Measurements from ENCODE around the gene NDUFAF8.

Gene NDUFAF8

DNA sequence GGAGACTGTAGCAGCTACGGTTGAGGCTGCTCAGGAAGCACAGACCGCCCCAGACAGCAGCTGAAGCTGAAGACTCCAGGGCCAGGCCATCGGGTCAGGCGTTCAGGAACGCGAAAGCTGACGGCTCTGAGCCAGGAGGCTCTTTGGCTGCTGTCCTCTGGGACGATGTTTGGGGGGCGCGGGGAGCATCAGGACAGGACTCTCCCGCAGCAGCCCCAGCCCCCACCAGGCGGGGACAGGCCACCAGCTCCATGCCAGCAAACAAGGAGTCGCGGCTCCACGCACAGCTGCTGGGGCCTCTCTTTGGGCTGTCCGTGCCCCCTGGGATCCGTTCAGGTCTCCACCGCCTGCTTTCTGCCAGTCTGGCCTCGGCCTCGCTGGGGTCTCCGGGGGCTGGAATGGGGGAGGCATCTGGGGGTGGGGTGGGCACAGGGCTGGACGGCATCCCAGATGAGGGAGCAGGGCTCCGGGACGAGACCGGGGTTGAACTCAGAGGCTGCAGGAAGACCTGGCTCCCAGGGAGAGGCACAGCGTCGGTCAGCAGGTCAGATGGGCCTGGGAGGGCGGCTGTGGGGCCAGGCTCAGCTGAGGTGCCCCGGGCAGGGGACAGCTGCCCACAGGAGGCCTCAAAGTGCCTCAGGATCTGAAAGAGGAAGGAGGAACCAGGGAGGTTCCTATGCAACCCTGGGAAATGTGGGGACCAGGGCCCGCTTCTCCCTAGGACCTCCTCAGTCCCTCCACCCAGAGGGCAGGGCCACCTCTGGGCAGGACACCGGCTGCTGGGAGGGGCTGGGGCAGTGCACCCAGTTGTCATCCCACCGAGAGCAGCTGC, 10.1 kb upstream of the NDUFAF8 start:
- in situ Hi-C loops (cut with MboI; ENCODE audit: low pct_unique_long_range_greater_than_20kb, low sequenced_read_pairs, unreplicated experiment): no loop called here
- TF ChIP-seq, protein P1, sequence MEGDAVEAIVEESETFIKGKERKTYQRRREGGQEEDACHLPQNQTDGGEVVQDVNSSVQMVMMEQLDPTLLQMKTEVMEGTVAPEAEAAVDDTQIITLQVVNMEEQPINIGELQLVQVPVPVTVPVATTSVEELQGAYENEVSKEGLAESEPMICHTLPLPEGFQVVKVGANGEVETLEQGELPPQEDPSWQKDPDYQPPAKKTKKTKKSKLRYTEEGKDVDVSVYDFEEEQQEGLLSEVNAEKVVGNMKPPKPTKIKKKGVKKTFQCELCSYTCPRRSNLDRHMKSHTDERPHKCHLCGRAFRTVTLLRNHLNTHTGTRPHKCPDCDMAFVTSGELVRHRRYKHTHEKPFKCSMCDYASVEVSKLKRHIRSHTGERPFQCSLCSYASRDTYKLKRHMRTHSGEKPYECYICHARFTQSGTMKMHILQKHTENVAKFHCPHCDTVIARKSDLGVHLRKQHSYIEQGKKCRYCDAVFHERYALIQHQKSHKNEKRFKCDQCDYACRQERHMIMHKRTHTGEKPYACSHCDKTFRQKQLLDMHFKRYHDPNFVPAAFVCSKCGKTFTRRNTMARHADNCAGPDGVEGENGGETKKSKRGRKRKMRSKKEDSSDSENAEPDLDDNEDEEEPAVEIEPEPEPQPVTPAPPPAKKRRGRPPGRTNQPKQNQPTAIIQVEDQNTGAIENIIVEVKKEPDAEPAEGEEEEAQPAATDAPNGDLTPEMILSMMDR (IDR thresholded peaks at IDR 0.05; ENCODE audit: extremely low read depth, insufficient read depth, missing control alignments): no peak
- no peak for DNase-seq (ENCODE audit: low spot score)

DNA sequence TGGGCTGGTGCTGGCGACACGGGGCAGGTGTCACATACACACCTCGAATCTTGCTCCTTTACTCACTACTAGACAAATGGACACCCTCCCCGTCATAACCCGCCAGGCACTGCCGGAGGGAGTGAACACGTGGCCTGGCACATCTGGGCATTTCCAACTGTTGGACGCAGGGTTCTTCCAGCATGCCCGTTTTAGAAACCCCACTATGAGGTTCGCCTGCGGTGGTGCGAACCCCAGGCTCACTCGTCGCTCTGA, 9.5 kb upstream of the NDUFAF8 start:
- no peak for DNase-seq (ENCODE audit: low spot score)
- in situ Hi-C loops (cut with MboI; ENCODE audit: low pct_unique_long_range_greater_than_20kb, low sequenced_read_pairs, unreplicated experiment): no loop called here
- TF ChIP-seq, protein P1 (IDR thresholded peaks at IDR 0.05; ENCODE audit: extremely low read depth, insufficient read depth, missing control alignments): no peak

DNA sequence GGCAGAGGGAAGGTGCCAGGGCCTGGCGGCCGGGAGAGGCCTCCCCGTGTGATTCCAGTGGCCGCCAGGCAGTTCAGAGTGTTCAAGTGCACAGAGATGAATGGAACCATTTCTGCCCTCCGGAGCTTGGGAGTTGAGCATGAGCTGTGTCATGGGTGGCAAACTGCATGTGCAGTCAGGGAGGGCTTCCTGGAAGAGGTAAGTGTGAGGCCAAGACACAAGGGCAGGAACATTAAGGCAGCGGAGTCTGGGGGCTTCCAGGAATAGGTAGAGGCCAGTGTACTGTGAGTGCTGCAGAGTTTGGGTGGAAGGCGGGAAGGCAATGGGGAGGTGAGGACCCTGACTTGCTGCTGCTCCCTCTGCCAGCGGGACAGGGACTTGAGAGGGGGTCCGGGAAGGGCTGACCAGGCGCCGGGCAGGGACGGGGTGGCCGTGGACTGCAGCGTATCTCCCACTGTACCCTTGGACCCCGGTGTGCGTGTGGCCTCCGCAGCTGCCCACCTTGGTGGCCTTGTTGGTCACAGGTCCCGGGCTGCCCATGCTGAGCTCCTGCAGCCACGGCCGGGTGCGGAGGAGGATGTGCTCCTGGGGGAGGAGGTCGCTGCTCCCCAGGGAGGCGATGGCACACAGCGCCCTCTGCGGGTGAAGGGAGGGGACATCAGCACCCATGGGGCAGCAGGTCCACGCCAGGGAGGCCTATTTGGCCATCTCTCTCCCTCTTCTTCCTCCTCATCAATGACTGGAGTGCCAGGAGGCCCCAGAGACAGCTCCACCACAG, 8.9 kb upstream of the NDUFAF8 start:
- DNase-seq (ENCODE audit: low spot score): peak; percentile 72
- in situ Hi-C loops (cut with MboI; ENCODE audit: low pct_unique_long_range_greater_than_20kb, low sequenced_read_pairs, unreplicated experiment): no loop called here

DNA sequence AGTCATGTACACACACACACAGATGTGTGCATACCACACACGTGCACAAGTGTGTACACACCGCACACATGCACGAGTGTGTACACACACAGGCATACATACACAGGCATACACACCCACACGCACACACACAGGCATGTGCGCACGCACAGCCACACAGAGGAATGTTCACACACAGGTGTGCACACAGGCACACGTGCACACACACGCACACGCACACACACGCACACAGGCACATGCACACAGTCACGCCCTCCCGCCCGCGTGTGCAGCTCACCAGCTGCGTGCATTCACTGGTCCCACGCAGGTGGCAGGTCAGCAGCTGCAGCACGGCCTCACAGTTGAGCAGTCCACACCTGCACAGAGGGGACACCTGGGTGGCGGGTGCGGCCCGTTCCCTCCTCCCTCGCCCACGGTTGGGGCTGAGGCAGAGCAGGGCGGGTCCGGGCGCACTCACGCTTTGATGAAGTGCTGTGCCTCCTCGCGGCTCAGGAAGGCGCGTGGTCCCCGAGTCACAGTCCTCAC, 7.9 kb upstream of the NDUFAF8 start:
- DNase-seq (ENCODE audit: low spot score): no peak
- TF ChIP-seq, protein P1 (IDR thresholded peaks at IDR 0.05; ENCODE audit: extremely low read depth, insufficient read depth, missing control alignments): no peak
- in situ Hi-C loops (cut with MboI; ENCODE audit: low pct_unique_long_range_greater_than_20kb, low sequenced_read_pairs, unreplicated experiment): no loop called here

More for the DNA sequence above, 8.9 kb upstream of the NDUFAF8 start:
- TF ChIP-seq, protein P1 (IDR thresholded peaks at IDR 0.05; ENCODE audit: extremely low read depth, insufficient read depth, missing control alignments): peak; percentile 62

DNA sequence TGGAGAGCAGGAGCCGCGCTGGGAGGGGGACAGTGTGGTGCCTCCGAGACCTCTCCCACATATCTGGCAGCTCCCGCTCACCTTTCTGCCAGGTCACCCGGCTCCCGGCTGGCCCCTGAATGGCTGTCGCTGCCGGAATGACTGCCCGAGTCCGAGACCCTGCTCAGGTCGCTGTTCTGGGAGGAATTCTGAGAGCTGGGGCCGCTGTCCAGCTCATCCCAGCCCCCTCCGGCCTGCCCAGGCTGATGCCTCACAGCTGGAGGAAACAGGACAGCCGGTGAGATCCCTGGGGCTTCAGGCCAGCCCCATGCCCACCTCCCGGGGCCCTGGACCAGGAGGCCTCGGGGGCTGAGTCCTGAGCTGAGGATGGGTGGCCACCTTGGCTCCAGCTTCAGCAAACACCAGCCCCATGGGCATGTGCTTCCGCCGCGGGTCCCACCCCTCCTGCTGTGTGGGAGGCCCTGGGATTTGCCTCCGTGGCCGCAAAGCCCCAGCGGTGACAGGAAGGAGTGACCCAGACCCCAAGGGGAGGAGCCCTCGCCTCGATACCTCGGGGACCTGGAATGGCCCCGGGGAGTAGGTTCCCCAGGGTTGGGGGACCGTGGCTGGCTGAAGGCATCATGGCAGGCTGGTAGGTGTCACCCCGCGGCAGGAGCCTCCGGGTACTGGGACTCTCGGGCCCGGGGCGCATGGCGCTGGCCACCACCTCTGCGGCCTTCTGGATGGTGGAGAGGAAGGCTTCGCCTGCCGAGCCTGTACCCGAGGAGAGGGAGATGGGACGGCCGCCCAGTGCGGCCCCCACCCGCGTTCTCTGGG, 7.1 kb upstream of the NDUFAF8 start:
- in situ Hi-C loops (cut with MboI; ENCODE audit: low pct_unique_long_range_greater_than_20kb, low sequenced_read_pairs, unreplicated experiment): no loop called here
- TF ChIP-seq, protein P1 (IDR thresholded peaks at IDR 0.05; ENCODE audit: extremely low read depth, insufficient read depth, missing control alignments): no peak
- DNase-seq (ENCODE audit: low spot score): no peak

DNA sequence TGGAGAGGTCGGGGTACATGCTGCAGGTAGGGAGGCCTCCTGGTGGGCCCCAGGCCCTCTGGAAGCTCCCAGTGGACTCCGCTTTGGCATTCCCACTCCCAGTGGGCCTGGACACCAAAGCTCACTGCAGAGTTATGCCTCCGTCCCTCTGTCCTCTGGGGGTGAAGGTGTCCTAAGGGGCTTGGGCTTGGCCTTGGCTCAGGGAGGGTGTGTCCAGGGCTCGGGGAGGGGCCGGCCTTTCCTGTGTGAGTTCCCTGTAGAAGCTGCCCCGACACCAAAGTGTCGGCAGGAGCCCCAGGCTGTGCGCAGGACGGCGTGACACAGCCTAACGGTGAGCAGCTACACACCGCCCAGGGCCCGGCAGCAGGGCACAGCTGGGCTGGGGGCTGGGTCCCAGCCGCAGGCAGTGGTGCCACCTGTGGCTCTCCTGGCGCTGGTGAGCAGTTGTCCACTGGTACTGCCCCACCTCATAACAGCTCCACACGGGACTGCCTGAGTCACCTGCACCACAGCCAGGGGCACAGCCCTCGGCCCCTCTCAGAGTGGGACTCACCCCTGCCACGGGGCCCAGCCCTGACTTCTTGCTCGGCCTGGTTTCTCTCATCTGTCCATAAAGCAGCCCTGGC, 6.4 kb upstream of the NDUFAF8 start:
- no peak for DNase-seq (ENCODE audit: low spot score)
- in situ Hi-C loops (cut with MboI; ENCODE audit: low pct_unique_long_range_greater_than_20kb, low sequenced_read_pairs, unreplicated experiment): no loop called here

More for the DNA sequence above, 6.4 kb upstream of the NDUFAF8 start:
- TF ChIP-seq, protein P1 (IDR thresholded peaks at IDR 0.05; ENCODE audit: extremely low read depth, insufficient read depth, missing control alignments): no peak

Data from GM13977 (cell line).